Measurements from ENCODE around the gene ZBTB5. TPM values are rescaled to one million over a fixed set of nuclear protein-coding genes. Genes with fewer than 3 reads are reported as not detected.
"Not testable (repeated sequence)": the region's sequence is repeated elsewhere in the genome, so short reads cannot be mapped to it uniquely, and the experiment has no call there.

The ZBTB5 gene
- polyA plus RNA-seq, 5 donors, result 21.8 to 28.7 (median 26.7) TPM

- no peak for DNase-seq
Observed at GRCh38 chr9:37406603-37407401, 58.4 kb downstream of the ZBTB5 start.

GRCh38 chr9:37405764-37406380, 59.4 kb downstream of the ZBTB5 start:
- no peak for DNase-seq

GRCh38 chr9:37405350-37405749, 59.9 kb downstream of the ZBTB5 start:
- peak; percentile 53 to 54 for DNase-seq

GRCh38 chr9:37404590-37404989, 60.7 kb downstream of the ZBTB5 start:
- DNase-seq, result no peak

- no peak for DNase-seq
Observed at GRCh38 chr9:37399336-37399735, 65.9 kb downstream of the ZBTB5 start.

- DNase-seq, result no peak
Observed at GRCh38 chr9:37398464-37399025, 66.7 kb downstream of the ZBTB5 start.

GRCh38 chr9:37397948-37398347, 67.3 kb downstream of the ZBTB5 start:
- not testable (repeated sequence) for DNase-seq

GRCh38 chr9:37395663-37396062, 69.6 kb downstream of the ZBTB5 start:
- DNase-seq, result no peak

GRCh38 chr9:37395229-37395628, 70.0 kb downstream of the ZBTB5 start:
- DNase-seq, result no peak

- DNase-seq, result no peak
Observed at GRCh38 chr9:37392272-37392671, 73.0 kb downstream of the ZBTB5 start.

- DNase-seq, result no peak
Observed at GRCh38 chr9:37390759-37391158, 74.5 kb downstream of the ZBTB5 start.

Other genes starting within 250 kb of the ZBTB5 start
- 100 to 1,000 TPM in 3 of 5 donors, 10 to 100 TPM in 2; 89.1 to 142 (median 107) TPM for gene GRHPR, start 42.8 kb downstream of the ZBTB5 start, polyA plus RNA-seq (ENCODE audit: insufficient read depth in 1 of 5, insufficient read length in 5 of 5, low replicate concordance in 1 of 5)
- 10 to 100 TPM; 22.3 to 29.9 (median 29.2) TPM for gene POLR1E, start 20.5 kb upstream of the ZBTB5 start, polyA plus RNA-seq (ENCODE audit: insufficient read depth in 1 of 5, insufficient read length in 5 of 5, low replicate concordance in 1 of 5)
- 10 to 100 TPM in 2 of 5 donors, 1 to 10 TPM in 3; 8.3 to 10.6 (median 10.0) TPM for gene FBXO10, start 110.9 kb upstream of the ZBTB5 start, polyA plus RNA-seq (ENCODE audit: insufficient read depth in 1 of 5, insufficient read length in 5 of 5, low replicate concordance in 1 of 5)
- 100 to 1,000 TPM in 4 of 5 donors, 10 to 100 TPM in 1; 95.3 to 126 (median 111) TPM for gene TOMM5, start 127.1 kb upstream of the ZBTB5 start, polyA plus RNA-seq (ENCODE audit: insufficient read depth in 1 of 5, insufficient read length in 5 of 5, low replicate concordance in 1 of 5)
- gene FRMPD1, start 185.5 kb upstream of the ZBTB5 start, polyA plus RNA-seq (ENCODE audit: insufficient read depth in 1 of 5, insufficient read length in 5 of 5, low replicate concordance in 1 of 5), result under 1 TPM; 0.05 to 0.74 (median 0.14) TPM

All from right lung (tissue), 5 donors.